GM21528 (cell line): ENCODE data around the gene PNMA1.

ENCODE experiments used
- ATAC-seq: cut with Tn5 transposase; IDR thresholded peaks from one replicate; pipeline ENCODE4 v1.9.1; 2021; ENCODE audit warnings: mild to moderate bottlenecking, moderate library complexity; ENCODE audit not compliant: unreplicated experiment, low FRiP score

The PNMA1 gene

DNA sequence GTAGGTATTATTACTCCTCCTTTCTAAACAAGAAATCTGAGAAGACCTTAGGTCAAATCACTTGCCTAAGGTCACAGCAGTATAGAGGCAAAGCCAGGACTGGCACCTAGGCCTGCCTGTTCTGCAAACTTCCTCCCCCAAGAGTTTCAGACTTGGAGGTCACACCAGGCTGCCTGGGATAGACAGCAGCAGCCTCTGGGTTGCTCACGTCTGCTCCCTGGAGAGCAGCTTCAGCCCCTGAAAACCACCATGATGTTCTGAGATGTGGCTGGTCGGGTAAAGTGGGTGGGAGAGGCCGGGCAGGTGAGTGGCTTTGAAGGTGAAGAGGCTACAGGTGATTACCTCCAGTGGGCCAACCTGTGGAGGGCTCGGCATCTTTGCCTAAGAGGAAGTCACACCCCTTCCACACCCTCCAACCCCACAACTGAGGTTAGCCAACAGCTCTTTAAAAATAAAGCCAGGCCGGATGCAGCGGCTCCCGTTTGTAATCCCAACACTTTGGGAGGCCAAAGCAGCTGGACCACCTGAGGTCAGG, 37.0 kb upstream of the PNMA1 start:
- no peak for ATAC-seq

DNA sequence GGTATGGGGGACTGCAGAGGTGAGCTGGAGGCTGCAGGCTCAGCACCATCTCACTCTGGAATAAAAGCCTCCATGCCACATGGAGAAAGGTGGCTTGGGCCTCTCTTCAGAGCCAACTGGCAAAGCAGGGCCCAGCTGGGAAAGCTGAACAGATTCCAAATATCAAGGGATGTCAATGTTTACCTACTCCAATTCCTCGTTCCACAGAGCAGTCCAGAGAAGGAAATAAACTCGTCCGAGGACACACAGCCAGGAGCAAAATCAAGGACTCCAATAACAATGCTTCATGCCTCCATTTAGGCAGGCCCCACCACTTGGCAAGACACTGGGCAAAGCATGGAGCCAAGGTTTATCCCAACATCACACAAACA, 36.3 kb upstream of the PNMA1 start:
- ATAC-seq, result no peak

DNA sequence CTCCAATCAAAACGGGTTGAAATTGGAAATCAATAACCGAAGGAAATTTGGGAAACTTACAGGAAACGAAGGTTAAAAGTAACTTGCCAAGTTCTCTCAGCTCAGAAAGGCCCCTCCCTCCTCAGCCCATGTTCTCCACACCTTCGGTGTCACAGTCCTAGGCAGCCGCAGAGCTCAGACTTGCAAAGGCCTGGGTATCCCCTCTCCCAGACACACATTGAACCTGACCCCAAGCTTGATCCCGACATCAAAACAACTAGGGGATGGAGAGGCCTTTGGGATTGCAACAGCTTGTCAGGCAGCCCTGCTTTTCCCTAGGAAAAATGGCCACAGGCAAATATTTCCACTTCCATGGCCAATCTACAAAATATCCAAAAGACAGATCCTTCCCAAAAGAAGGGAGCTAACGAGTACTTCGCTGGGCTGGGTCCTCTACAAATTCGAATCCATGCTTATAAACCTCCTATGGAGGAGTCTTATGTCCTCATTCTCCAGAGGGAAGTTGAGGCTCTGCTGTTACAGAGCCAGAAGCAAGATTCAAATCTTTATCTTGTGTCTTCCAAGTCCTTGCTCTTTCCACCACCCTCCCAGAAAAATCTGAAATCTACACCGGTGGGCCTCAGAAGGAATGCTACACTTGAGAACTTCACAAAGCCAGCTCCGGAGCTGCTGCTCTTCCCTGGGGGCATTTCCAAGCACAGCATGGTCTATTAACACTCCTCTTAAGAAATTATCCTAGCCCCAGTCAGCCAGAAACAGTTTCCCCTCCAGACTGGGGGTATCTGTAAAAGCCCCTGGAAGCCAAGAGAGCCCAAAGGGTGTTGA, 35.7 kb upstream of the PNMA1 start:
- no peak for ATAC-seq

DNA sequence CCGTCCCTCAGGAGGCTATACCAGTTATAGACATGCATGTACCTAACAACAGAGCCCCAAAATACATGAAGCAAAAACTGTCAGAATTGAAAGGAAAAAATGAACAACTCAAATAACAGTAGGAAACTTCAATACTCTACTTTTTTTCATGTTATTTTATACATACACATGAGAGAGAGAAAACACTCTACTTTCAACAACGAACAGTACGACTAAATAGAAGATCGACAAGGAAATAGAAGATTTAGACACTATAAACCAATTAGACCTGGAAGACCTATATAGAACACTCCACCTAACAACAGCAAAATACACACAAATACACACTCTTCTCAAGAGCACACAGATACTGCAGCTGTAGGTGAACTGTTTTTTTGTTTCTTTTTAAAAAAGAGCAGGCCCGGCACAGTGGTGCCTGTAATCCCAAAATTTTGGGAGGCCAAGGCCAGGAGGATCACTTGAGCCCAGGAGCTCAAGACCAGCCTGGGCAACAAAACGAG, 34.7 kb upstream of the PNMA1 start:
- ATAC-seq, result no peak

DNA sequence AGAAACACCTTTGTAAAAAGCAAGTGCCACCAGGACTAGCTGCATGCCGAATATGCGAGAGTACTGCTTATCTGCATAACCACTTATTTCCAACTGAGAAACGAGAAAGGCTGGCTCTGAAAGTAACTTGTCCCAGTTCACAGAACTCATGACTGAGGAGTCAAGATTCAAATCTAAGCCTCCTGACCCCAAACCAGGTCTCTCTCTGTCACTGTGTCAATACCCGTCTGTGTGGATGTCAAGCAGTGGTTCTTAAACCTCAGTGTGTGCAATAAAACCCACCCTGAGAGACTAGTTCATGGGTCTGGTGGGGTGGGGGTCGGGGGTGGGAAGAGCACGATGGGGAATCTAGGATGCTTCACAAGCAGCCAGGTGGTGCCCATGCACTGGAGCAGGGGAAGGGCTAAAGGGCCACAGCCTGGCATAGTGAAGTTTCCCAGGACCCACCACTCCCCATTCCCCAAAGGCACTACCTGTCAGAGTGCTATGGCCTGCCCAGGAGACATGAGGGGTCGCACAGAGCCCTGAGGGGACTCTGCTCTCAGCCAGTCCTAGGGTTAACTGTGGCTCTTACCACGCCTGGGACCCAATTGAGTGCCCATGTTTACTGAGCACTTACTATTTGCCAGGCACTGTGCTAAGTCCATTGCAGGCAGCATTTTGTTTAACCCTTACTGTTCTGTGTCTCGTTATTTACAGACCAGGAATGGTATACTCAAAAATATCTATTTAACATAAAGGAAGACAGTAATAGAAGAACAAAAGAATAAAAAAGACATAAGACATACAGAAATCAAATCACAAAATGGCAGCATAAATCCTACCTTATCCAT, 33.4 kb upstream of the PNMA1 start:
- ATAC-seq, result no peak

DNA sequence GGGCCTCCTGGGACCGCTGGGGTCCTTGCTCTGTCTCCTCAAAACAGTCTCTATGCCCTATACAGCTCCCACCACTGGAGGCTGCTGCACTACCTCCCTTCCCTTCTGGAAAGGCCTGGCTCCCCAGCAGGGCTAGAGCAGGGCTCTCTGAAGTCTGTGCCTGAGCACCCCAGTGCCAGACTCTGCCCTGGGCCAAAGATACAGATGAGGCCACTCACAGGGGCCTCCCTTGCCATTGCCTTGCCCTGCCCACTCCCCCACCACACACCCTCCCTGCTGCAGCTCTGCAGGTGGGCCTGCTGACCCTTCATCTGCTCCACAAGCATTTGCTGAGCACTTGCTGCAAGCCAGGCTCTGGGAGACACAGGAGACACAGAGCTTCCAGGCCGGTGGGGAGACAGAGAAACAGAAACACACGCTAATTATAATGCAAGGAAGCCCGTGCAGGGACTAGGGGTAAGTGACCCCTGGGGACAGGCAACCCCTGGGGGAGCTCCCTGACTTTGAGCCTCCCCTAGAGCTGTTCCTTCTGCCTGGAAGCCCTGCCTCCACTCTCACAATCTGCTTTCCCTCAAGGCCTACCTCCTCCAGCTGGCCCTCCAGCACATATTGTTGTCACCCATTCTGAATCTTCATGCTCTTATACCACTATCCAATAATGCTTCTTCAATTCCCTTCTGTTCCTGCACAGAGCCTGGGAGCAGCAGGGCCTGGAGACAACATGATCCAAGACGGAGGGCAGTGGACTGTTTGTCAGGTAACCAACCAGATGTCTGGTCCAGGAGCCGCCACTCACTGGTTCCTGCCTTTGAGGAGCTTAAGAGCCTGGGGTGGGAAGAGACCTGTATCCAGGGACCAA, 32.6 kb upstream of the PNMA1 start:
- ATAC-seq, result no peak

DNA sequence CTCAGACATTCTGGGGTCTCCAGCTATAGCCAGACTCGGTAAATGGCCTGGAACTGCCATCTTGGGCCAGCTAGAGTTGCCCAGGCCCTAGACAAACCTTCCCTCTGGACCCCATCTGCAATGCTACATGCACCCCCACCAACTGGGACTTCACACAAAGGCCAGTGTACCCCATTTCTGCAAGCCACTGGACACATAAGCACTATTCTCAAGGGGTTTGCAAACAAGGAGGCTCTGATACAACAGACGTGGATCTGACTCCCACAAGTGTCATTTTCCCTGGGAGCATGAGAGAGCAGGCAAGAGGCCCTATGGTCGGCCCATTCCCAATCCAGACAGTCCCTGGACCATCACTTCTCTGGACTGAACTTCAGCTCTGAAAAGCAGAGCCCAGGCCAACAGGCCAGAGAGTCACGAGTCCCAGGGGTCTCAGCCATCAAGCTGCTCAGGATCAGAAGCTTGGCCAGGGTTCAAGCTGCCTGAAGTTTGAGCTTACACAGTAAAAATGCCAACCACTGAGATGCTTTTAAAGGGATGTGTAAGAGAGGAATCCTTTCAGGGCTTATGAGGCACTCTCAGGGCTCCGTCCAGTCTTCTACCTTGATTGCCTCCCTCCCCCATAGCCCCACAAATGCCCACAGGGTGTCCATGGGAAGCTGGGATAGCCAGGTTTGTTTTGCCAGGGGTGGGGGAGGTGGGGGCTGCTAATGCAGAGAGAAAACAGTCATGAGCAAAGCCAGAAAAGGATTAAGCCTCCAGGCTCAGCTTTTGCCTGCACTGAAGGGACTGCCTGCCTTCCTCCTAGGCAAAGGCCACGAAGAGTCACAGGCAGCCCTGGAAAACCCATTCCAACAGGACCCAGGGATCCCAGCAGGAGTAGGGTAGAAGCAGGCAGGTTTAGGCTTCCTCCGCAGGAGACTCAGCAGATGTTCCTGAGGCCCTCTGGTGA, 31.7 kb upstream of the PNMA1 start:
- ATAC-seq, result no peak

DNA sequence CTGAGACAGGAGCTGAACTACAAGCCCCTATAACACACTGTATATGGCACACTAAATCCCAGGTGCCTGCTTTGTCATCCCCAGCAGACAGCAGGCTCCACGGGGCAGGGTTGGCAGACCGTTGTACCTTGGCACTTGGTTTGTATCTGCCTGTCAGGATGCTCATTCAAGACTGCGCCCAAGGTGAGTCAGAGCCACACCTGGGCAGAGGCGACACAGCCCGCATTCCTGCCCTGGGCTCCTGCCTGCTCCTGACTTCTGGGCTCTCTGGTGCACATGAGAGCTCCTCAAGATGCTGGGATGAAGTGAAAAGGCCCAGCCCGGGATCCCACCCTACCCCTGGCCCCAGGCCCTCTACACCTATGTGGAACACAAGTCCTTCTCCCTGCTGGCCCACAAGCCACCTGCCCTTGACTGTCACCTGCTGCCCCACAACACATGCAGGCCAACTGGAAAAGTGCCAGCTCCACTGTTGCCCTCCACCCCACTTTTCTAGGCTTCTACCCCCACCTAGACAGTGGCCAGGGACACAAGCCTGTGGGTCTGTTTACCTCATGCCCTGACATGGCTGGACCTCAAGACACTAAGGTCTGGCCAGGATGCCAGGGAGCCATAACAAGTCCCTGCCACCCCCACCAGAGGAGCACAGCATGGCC, 30.8 kb upstream of the PNMA1 start:
- ATAC-seq, result no peak

DNA sequence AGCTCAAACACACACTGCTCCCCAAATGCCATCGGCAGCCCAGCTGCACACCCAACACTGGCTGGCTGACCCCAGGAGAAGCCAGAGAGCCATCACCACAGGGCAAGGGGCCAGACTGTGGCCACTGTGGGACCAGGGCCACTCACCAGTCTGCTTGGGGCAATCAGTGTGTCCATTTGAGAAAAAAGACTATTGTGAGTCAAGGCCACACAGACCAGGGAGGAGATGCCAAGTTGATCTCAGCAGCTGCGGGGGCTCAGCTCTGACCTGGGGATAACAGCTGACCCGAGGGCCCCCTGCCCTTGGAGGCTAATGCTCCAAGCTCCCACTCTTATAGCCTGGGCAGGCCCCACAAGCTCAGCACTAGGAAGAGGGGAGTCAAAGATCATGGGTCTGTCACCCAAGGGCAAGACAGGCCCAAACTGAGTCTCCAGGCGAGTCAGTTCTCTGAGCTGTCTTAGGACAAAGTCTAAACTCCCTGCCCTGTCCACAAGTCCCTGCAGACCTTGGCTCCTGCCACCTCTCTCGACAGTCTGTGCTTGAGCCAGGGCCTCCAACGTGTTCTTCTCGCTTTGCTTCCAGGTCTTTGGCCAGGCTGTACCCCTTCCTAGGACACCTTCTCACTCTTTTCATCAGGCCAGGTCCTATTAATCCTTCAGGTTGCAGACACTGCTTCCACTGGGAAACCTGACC, 30.1 kb upstream of the PNMA1 start:
- ATAC-seq, result no peak

DNA sequence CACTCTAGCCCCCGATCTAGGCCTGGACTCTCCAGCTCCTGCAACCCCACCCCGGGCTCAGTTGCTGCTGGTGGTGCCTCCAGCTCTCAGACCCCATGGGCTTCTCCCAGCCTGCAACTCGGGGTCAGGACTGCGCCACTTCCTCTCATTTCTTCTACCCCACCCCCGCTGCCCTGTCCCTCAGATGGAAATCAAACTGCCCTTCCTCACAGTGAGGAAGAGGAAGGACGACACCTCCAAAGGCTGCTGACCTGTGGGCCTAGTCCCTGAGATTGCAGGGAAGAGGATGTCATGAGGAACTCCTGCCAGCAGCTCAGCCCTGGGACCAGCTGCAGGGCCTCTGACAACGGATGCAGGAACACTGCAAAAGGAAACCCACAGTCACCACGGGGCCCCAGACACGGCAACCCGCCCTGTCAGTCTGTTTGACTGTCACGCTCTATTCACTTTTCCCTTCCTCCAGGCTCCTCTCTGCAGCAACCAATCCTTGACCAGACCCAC, 29.3 kb upstream of the PNMA1 start:
- no peak for ATAC-seq

DNA sequence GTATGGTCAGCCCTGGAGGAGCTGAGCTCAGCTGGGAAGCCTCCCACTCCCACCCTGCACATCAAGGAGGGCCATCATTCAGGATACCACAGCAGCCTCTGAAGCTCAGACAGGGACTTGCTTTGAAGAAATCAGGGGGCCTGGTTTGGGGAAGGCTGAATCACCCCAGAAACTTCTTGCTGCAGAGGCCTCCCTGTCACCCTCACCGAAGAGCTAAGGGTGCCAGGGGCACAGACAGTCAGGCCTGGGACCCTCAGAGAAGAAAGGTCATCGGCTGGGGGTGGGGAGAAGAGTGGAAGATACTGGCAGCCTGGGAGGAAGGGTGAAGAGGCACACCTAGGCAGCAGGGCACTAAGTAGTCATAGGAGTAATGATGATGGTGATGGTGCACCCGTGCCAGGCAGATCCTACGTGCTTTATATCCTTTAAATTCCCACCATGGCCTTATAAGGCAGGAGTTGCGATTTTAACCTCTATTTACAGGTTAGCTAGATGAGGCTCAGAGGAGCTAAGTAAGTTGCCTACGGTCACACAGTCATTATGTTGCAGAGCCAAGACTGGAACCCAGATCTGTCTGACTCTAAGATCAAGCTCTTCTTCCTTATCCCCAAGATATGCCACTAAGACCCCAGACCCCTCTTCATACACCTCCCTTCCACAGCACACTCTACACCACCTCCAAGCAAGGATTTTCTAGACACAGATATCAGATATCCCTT, 28.5 kb upstream of the PNMA1 start:
- ATAC-seq, result no peak

DNA sequence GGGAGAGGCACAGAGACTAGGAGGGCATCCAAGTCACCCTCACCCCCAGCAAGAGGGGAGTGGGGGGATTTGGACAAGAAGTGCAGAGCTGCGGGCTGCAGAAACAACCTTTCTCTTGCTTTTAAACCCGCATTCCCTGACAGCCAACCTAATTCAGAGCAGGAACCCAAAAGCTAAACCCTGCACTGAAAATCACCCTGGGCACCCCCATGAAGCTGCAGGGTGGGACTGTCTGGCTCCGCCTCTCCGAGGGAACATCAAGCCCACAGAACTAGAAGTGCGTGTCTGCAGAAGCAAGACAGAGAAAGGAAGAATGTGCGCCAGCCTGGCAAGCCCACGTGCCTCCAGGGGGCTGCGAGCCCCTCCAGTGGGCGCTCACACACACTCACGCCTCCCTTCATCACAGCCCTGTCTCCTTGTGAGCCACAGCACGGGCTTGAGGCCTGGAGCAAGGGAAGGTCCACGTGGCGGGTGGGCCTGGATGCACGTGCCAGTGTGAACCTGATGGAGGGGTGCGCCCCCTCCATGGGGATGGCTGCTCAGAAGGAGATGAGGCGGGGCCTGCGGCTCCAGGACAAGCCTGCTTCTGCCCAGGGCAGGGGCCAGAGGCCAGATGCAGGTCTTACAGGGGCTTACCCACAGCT, 27.8 kb upstream of the PNMA1 start:
- no peak for ATAC-seq

DNA sequence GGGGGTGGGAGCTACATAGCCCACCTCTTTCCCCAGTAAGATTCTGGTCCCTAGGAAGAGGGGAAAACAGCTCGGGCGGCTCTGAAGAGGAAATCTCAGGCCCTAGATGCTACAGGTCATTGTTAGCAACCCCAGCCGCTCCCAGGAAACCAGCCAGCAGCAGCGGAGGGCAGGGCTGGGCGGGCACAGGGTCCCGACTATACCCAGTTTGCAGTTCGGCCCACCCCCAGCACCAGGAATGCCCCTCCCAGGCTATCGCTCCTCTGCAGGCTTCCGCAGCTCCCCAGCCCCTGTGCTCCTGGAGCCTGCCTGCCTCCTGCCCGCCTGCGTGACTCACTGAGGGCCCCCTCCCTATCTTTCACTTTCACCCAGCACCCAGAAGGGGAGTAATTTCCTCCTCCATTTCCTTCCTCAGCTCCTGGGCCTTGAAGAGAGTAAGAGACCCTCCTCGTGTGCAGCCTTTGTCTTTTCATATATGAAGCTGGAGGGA, 27.2 kb upstream of the PNMA1 start:
- no peak for ATAC-seq

DNA sequence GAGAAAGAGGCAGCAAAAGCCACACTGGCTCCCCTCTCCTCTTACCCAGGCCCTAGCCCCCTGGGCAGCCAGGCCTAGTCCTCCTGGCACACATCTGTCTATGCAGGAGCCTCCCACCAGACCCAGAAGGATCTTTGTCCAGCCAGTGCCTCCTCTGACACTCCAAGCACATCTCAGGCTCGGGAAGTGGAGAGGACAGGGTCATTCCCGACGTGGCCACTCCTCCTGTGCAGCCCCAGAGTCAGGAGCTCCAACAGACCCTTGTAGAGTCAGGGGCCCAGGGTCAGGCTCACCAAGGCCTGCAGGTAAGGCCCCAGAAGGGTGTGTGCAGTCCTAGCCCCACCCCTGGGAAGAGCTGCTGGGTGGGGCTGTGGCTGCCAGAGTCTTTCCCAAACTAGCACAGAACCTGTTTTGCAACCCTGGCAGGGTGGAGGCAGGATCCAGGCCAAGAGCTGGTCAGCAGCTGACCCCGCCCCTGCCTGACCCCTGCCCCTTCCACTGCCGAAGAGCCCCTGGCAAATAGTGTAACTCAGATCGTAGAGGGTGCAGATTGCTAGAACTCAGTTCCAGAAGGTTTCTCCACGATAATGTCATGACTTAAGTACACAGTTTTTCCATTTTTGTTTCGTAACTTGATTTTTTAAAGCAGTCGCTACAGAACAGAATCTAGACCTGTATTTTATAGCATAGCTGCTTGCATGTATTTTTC, 26.6 kb upstream of the PNMA1 start:
- no peak for ATAC-seq

DNA sequence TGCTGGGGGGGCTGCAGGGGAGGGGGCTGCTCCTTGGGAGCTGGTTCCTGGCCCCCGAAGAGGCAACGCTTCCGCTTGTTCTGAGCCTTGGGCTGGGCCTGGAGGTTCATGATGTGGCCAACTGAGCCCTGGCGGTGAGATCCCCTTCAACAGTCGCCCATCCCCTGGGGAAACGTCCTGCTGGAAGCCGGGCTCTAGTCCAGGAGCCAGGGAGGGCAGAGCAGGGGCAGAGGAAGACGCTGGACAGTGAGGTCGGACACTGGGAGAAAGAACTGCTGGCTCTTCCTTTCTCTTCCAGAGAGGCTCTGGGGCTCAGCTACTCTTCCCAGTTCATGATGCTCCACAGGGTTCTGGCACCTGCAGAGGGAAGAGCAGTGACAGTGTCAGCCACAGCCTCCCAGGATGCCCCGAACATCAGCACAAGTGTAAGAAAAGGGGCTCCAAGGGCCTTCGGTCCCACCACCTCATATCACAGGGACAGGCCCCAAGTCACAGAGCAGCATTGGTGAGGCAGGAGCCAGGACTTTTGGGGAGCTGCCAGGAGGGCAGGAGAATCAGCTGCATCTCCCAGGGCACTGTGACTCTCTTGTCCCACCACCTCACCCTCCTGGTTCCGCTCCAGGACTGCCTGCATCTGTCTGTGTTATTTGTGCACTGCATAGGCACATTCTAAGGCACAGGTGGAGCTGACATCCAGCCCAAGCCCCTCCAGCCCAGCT, 25.9 kb upstream of the PNMA1 start:
- no peak for ATAC-seq
